ENCODE data around the gene ABCA8. TPM values are rescaled to one million over a fixed set of nuclear protein-coding genes. Genes with fewer than 3 reads are reported as not detected.

ABCA8 gene
- total RNA-seq, 6 experiments from 2014 or later: 0.12 to 0.14 TPM; not detected in 4

GRCh38 chr17:68850749-68851510 is 104.3 kb downstream of the ABCA8 start:
- no peaks in the 10 kb centered on the region for H3K36me3 Mint-ChIP-seq (ENCODE audit: low read depth)
- H3K27ac Mint-ChIP-seq: no peak overlapping the region
- TF ChIP-seq CTCF (IDR thresholded peaks at IDR 0.05): no peak
- peaks cover 15% of the 10 kb centered on the region for H3K9me3 Mint-ChIP-seq
- H3K4me3 Mint-ChIP-seq: no peak overlapping the region
- no peaks in the 10 kb centered on the region; the same call in 1 of the 2 replicates for H3K27me3 Mint-ChIP-seq (ENCODE audit: insufficient read depth)
- no peaks in the 10 kb centered on the region for H3K4me1 Mint-ChIP-seq (ENCODE audit: low read depth)
- DNase-seq: no peak

GRCh38 chr17:68849673-68850610 is 105.2 kb downstream of the ABCA8 start:
- Mint-ChIP-seq H3K27ac (no peak overlapping the region), H3K36me3 (ENCODE audit: low read depth) (no peaks in the 10 kb centered on the region), H3K9me3 (peaks cover 22% of the 10 kb centered on the region), H3K4me1 (ENCODE audit: low read depth) (no peaks in the 10 kb centered on the region), H3K27me3 (ENCODE audit: insufficient read depth) (peaks cover 1% of the 10 kb centered on the region), H3K4me3 (no peak overlapping the region)
- no peak for TF ChIP-seq CTCF (IDR thresholded peaks at IDR 0.05)
- DNase-seq: no peak

- Mint-ChIP-seq H3K27ac (no peak overlapping the region), H3K27me3 (ENCODE audit: insufficient read depth) (peaks cover 1% of the 10 kb centered on the region), H3K4me1 (ENCODE audit: low read depth) (no peaks in the 10 kb centered on the region), H3K9me3 (peaks cover 29% of the 10 kb centered on the region), H3K4me3 (no peak overlapping the region), H3K36me3 (ENCODE audit: low read depth) (no peaks in the 10 kb centered on the region)
- DNase-seq: no peak
- TF ChIP-seq CTCF (IDR thresholded peaks at IDR 0.05): no peak
These were observed 107.5 kb downstream of the ABCA8 start for GRCh38 chr17:68847711-68848110.

GRCh38 chr17:68843522-68843921 is 111.7 kb downstream of the ABCA8 start:
- Mint-ChIP-seq H3K4me3 (no peak overlapping the region), H3K4me1 (ENCODE audit: low read depth) (no peaks in the 10 kb centered on the region), H3K36me3 (ENCODE audit: low read depth) (no peaks in the 10 kb centered on the region), H3K9me3 (peaks cover 32% of the 10 kb centered on the region), H3K27me3 (ENCODE audit: insufficient read depth) (peaks cover 6% of the 10 kb centered on the region), H3K27ac (no peak overlapping the region)
- no peak for DNase-seq
- TF ChIP-seq CTCF (IDR thresholded peaks at IDR 0.05): no peak

GRCh38 chr17:68840073-68840472 is 115.1 kb downstream of the ABCA8 start:
- H3K4me1 Mint-ChIP-seq (ENCODE audit: low read depth): 0 out of 2 replicates have a peak, but pooled peaks cover 3% of the 10 kb centered on the region
- no peak for DNase-seq
- no peak overlapping the region for H3K4me3 Mint-ChIP-seq
- TF ChIP-seq CTCF (IDR thresholded peaks at IDR 0.05): no peak
- H3K9me3 Mint-ChIP-seq: peaks cover 26% of the 10 kb centered on the region
- no peak overlapping the region for H3K27ac Mint-ChIP-seq
- no peaks in the 10 kb centered on the region for H3K36me3 Mint-ChIP-seq (ENCODE audit: low read depth)
- H3K27me3 Mint-ChIP-seq (ENCODE audit: insufficient read depth): peaks cover 6% of the 10 kb centered on the region; the same call in 1 of the 2 replicates
